D341Med (cell line): Measurements from ENCODE around the gene AP2A2.
"Not testable (repeated sequence)": the region's sequence is repeated elsewhere in the genome, so short reads cannot be mapped to it uniquely, and the experiment has no call there.

Experiments
- DNase-seq: peaks from one replicate; pipeline ENCODE4 v3.0.0; 2012; ENCODE audit warnings: low spot score

AP2A2 gene

DNA sequence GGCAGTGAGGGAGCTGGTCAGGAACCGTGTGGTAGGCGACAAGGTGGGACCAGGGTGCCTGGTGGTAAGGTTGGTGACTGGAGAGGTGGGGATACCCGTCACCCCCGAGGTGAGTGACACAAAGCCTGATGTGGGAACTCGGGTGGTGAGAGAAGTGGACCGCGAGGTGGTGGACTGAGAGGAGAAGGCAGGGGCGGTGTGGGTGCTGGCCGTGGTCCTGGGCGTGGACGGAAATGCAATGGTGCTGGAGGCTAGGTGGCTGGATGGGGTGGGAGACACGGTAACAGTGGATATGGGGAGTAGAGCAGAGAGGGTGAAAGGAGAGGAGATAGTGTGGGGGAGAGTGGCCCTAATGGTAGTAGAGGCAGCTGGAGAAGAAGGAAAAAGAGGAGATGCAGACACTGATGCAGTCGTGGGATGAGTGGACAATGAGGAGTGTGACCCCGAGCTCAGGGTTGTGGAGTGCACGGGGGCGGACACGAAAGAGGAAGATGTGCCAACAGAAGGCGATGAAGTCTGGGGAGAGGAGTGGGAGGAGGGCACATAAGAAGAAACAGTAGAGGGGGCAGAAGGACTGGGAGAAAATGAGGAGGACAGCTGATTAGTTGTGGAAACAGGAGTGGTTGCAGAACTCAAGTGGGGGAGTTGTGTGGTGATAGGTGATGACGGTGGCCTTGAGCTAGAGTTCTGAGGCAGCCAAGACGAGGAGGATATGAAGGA is 90.3 kb downstream of the AP2A2 start:
- no peak for DNase-seq

DNA sequence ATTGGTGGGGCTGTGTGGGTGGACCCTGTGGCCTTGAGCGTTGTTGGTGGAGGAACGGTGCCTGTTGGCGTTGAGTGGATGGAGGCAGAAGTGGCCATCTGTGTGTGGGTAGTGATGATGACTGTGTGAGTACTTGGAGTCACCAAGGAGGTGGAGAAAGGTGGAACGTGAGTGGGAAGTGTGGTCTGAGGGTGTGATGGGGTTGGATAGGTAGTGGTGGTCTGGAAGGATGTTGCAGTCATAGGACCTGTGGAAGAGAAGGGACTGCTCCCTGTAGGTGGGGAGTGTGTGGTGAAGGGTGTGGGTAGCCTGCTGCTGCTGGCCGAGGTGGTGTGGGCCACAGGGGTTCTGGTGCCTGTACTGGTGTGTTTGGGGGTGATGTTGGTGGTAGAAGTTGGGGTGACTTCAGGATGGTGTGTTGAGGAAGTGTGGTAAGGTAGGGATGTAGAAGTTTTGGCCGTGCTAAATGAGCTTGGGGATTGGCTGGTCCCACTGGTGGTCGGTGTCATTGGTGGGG is 91.0 kb downstream of the AP2A2 start:
- DNase-seq = not testable (repeated sequence)

DNA sequence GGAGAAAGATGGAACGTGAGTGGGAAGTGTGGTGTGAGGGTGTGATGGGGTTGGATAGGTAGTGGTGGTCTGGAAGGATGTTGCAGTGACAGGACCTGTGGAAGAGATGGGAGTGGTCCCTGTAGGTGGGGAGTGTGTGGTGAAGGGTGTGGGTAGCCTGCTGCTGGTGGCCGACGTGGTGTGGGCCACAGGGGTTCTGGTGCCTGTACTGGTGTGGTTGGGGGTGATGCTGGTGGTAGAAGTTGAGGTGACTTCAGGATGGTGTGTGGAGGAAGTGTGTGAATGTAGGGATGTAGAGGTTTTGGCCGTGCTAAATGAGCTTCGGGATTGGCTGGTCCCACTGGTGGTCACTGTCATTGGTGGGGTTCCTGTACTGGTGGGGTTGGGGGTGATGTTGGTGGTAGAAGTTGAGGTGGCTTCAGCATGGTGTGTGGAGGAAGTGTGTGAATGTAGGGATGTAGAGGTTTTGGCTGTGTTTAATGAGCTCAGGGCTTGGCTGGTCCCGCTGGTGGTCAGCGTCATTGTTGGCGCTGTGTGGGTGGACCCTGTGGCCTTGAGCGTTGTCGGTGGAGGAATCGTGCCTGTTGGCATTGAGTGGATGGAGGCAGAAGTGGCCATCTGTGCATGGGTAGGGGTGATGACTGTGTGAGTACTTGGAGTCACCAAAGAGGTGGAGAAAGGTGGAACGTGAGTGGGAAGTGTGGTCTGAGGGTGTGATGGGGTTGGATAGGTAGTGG is 91.8 kb downstream of the AP2A2 start:
- DNase-seq = no peak

DNA sequence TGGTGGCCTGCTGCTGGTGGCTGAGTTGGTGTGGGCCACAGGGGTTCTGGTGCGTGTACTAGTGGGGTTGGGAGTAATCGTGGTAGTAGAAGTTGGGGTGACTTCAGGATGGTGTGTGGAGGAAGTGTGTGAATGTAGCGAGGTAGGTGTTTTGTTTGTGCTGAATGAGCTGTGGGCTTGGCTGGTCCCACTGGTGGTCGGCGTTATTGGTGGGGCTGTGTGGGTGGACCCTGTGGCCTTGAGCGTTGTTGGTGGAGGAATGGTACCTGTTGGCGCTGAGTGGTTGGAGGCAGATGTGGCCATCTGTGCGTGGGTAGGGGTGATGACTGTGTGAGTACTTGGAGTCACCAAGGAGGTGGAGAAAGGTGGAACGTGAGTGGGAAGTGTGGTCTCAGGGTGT is 92.4 kb downstream of the AP2A2 start:
- no peak for DNase-seq

DNA sequence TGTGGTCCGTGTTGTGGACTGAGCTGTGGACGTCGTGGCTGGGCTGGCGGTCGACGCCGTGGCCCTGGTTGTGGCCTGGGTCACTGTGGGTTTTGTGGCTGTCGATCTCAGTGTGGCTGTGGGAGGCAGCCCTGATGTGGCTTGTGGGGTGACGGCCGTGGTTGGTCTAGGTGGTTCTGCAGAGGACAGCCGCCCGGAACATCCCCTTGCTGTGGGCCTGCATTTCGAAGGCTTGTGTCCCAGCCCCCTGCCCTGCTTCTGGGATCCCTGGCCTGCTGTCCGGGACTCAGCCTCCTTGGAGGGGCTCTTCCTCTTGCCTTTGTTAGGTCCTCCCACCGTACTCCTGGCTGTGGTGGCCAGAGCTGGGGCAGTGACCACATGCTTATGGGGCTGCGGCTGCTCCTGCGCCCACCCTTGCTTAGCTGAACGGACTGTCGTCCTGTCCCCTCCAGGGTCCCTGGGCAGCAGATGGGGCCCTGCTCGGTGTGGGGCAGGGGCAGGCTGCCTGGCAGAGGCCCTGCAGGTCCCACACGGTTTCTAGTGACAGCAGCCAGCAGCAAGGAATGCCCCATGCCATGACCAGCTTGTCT is 93.7 kb downstream of the AP2A2 start:
- DNase-seq = no peak

DNA sequence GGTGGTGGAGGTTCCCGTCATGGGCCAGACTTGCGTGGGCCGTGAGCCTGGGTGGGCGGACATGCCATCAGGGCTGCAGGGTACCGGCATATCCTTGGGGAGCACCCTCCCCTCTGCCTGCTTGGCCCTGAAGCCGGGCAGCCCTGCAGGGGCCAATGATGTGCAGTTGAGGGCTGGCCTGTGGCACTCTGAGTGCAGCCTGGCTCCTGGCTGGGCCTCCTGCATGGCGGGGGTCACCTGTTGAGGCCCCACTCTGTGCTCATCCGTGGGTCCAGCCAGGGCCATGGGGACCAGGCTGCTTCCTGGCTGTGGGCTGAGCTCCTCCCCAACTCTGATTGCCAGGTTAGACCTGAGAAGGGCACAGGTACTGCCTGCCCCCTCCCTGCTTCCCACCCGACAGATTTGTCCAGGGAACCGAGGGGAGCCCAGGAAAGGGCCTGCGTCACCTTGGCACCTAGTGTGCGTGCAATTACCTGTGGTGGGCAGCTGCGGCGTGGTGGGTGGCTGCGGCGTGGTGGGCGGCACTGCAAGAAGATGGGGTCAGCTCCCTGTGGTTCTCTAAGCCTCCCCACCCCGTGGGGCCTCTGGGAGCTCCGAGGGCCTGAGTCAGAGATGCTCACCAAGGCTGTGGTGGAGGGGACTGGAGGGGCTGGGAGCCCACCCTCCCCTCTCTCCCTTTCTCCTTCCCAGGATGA is 94.7 kb downstream of the AP2A2 start:
- no peak for DNase-seq

DNA sequence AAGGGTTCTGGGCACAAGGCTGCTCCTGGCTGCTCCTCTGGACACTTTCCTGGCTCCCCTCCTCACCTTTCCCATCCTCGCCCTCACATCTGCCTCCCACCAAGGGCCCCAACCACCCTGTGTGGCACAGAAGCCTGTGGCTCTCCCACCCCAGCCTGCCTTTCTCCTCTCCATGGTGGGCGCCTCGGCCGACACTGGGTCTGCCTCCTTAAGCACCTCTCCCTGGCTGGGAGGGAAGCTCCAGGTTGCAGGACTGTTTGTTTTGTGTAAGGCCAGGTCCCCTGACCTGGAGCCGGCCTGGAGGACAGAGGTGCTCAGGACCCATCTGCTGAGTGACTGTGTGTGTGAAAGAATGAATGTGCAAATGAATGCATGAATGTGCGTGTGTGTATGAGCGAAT is 96.7 kb downstream of the AP2A2 start:
- DNase-seq = no peak

DNA sequence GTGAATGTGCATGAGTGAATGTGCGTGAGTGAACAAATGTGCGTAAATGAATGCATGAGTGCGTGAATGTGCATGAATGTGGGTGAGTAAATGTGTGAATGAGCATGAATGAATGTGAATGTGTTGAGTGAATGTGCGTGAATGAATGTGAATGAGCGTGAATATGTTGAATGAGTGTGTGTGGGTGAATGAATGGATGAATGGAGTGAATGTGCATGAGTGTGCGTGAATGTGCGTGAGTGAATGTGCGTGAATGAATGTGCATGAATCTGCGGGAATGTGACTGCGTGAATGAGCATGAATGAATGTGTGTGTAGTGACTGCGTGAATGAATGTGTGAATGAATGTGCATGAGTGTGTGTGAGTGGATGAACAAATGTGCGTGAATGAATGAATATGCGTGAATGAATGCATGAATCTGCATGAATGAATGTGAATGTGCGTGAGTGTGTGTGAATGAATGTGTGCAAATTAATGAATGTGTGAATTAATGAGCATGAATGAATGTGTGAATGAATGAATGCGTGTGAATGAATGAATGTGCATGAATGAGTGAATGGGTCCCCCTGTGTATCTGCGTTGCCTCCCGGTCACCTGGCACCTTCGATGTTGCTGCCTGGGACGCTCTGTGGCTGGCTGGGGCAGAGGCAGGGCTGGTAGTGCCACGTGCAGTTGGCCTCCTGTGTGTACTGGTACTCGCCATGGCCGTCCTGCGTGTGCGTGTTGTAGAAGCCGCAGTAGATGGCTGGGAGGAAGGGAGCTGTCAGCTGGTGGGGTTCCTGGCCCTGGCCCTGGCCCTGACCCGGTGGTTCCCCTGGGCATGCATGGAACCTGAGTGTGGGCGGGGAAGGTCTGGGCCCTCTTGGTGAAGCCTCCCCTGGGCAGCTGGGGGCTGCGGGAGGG is 97.5 kb downstream of the AP2A2 start:
- no peak for DNase-seq

DNA sequence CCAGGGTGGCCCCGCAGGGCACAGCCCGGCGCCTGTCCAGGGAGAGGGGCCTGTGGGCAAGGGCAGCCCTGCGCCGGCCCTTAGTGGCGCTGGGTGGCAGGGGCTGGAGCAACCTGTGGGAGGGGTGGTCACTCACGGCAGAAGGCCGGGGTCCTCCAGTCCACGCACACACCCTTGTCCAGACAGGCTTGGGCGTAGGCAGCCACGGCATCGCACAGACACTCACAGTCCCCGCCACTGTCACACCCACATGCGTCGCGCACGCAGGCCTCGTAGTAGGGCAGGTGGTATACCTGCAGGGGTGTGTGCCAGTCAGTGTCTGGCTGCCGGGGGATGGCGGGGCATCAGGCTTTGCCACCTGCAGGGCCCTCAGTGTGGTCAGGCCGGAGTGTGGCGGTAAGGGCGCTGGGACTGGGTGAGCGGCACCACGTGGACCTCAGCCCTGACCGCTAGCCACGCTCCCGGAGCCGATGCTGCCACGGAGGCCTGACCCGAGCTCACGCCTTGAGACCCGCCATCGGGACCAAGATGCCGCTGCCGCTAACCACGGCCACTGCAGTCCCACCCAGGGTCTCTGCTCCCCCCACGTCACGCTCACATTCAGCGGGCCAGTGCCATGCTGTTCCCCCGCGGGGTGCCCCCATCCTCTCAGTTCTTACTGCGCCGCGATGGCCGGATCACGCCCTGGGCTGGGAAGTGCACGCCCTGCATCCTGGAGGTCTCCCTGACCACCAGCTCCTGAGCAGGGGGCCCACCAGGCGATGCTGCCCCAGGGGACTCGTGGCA is 98.3 kb downstream of the AP2A2 start:
- DNase-seq = no peak

DNA sequence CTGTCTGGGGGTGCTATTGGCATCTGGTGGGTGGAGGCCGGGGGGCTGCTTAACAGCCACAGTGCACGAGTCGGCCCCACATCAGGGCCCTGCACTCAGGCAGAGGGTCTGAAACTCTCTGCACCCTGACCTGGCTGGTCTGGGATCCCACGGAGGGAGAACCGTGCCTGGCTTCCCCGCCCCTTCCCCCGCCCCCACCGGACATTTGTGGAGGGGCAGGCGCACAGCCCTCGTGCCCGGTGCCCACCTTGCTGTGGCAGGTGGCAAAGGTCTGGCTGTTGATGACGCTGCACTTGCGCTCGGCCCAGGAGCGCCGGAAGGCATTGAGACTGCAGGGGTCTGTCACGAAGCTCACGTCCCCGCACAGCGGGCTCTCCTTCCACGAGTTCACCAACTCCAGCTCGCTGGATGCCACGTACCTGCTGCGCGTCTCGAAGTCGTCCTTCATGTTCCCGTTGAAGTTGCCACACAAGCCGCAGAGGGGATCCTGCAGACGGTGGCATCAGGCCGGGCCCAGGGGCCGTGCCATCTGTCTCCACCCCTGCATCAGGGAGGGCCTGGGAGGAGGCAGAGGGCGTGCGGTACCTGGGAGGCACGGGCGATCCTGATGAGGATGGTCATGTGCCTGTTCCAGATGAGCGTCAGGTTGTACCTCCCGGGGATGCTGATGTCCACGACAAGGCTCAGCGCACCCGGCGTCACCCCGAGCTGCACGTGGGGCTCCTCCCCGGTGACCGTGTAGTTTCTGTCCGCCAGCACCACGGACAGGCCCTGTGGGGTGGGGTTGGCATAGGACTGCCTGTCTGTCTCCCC is 99.1 kb downstream of the AP2A2 start:
- no peak for DNase-seq

DNA sequence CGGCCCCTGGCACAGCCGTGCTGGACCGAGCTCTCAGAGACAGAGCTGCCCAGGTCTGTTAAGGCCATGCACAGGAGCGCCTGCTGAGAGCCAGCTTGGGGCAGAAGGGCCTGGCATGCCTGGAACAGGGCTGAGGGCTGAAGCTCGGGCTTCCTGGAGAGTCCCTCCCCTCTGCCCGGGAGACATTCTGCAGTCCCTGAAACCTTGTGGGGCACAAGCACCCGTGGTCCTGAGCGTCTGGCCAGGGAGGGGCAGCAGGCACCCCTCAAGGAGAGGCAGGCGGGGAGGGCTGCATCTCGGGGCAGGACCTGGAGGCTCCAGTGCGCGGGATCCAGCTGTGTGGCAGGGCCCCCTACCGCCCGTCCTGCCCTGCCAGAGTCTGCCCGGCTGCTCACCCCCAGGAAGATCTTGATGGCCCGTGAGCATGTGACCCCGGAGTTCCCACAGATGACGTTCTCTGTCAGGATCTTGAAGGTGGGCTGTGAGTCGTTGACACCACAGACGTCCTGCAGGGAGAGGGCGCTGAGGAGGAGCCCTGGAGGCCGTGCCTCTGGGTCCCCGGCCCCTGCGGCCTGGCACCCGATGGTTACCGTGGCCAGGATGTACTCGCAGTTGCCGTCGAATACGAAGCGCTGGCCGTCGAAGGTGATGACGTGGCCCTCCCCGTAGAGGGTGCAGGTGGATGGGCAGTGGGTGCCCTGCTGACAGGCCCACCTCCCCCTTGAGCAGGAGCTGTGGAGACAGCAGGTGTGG is 99.9 kb downstream of the AP2A2 start:
- no peak for DNase-seq

DNA sequence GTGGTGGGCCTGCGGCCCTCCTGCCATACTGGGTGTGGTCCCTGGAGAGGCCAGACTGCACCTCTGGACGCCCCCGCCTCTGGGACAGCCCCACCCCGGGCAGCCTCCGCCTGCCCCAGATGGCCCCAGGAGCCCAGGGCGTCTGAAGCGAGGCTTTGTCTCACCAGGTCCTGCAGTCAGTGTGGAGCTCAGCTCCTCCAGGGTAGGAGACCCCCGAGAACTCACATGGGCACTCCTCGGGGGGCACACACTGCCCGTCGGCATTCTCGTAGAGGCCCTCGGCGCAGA is 100.4 kb downstream of the AP2A2 start:
- no peak for DNase-seq

DNA sequence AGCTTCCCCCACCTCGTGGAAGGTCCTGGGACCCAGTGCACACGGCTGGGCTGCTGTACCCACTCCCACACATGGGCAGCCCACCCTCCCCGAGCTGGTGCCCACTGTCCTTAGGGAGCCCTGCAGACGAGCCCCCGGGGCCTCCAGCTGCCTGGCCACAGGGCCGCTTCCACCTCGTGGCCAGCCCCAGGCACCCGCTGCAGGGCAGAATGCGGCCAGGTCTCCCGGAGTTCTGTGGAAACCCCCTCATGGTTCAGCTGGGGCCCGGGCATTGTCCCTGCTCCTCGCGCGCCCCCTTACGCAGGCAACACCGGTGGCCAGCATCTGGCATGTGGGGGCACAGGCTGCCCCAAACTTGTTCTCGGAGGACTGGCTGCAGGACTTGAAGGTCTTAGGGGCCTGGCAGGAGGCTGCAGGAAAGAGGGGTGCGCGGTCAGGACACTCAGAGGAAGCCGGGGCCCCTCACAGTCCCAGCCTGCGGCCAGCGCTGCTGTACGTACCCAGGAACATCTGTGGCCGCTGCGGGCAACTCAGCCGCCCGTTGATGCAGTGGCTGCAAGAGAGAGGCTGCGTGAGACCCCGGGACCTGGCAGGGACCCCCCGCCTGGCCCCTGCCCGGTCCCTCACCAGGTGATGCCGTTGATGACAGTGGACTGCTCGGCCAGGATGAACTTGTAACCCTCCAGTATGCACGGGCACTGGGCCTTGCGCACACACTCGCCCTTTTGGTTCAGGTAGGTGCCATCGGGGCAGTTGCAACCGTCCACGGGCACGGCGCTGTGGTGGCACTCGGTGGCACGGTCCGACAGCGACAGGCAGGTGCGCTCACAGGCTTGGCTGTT is 101.2 kb downstream of the AP2A2 start:
- no peak for DNase-seq

DNA sequence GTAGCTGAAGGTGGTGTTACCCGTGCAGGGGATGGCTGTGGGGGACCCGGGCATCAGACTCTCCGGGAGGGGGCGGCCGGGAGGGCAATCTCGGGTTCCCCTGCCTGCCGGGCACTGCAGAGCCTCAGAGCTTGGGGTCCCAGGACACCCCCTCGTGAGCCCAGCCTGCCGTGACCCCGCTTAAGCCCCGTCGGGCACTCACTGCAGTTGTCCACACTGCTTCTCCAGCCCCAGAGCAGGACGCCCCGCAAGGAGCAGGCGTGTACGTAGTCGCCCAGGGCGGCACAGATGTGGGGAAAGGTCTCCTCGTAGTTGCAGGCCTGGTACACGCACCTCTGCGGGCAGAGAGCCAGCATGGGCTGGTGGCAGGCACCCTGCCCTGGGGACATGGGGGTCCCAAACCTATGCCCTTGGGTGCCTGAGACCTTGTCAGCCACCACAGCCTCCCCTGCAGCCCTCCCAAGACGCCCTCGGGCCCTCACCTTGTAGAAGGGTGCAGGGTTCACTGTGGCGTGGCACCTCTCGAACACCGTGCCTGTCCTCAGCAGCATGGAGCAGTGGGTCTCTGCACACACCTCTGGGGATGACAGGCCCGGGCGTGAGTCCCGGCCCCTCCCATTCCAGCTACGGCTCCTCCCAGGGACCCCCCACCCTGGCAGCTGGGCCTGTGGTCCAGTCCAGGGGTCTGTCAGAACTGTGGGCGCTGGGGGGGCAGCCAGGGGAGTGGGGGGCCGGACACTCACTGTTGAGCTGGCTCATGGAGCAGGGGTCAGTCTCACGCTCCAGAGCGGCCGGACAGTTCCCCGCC is 102.0 kb downstream of the AP2A2 start:
- DNase-seq = no peak

DNA sequence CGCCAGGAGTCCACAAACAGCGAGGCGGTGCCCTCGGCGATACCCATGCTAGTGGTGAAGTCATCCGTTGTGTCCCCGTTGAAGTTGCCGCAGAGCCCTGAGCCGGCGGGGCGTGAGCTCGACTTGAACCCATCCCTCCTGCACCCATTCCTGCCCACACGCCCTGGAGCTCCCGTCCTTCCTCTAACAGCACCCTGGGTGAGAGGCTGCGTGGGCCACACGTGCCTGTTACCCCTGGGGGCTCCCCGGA is 102.5 kb downstream of the AP2A2 start:
- DNase-seq = no peak

DNA sequence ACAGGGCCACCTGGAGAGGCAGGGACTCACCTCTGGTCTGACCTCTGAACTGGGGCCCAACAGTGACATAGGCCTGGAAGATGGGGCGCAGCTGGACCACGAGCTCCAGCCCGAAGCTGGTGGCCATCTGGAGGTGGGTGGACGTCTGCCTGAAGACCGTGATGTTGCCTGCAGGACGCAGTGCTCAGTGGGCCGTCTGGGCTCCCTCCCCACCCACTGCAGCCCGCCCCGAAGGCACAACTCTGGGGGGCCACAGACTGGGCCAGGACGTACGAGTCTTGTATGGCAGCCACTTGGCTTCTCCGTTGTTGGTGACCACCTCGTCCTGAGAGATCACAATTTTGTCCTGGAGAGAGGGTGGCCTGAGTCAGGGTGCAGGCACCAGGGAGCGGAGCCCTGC is 102.9 kb downstream of the AP2A2 start:
- DNase-seq = no peak

DNA sequence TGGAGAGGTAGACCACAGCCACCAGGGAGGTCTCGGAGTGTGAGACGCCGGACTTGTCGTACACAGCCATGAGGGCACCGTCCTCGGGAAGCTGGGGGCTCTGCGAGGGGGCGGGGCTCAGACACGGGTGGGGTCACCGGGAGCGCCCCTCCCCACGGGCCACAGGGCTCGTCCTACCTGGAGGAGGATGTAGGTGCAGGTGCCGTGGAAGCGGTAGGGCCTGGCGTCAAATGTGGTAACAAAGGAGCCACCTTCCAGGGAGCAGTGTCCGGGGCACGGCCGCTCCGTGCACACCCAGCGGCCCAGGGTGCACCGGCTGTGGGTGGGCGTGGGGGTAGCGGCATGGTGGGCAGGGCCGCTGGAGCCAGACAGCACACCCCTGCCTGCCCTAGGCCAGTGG is 103.4 kb downstream of the AP2A2 start:
- no peak for DNase-seq

DNA sequence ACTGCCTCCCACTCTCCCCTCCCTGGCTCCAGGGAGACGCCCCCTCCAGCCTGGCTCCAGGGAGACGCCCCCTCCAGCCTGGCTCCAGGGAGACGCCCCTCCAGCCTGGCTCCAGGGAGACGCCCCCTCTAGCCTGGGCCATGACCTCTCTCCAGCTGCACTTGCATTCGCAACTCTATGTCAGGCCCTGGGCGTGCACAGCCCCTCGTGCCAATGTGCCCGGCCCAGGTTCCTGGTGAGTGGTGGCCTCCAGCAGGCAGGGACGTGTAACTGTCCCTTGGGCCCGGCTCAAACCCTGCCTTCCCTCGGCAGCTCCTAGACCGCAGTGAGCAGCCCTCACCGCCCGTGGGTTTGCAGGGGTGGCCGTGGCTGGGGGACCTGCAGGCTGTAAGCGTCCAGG is 104.0 kb downstream of the AP2A2 start:
- DNase-seq = no peak
